Astrocyte of the spinal cord (primary cell): ENCODE measurements around the gene NHEJ1.
"Not testable (repeated sequence)": the region's sequence is repeated elsewhere in the genome, so short reads cannot be mapped to it uniquely, and the experiment has no call there.

Experiments used
- DNase-seq: peaks from one replicate; pipeline ENCODE4 v3.0.0; 2011; ENCODE audit warnings: low read depth, low spot score
- H3K4me3 ChIP-seq: 2 replicates; pipeline ENCODE4 v1.5.1; 2011; ENCODE audit warnings: low read depth, mild to moderate bottlenecking, low read length, moderate library complexity
- CTCF ChIP-seq: IDR thresholded peaks from 2 replicates; pipeline ENCODE4 v1.5.1; 2012; ENCODE audit warnings: low read depth, mild to moderate bottlenecking, low read length, inconsistent platforms
- in situ Hi-C: cut with HindIII; loops from 2 replicates; pipeline ENCODE4 v1.10.0; 2017; ENCODE audit warnings: low sequenced_read_pairs

The NHEJ1 gene

GRCh38 chr2:219205981-219206327 lies 45.3 kb upstream of the NHEJ1 start:
- DNase-seq, result no peak
- no peak for TF ChIP-seq CTCF
- peak overlapping the region; percentile 67 for H3K4me3 ChIP-seq
- in situ Hi-C loops, result no loop called here

GRCh38 chr2:219205165-219205538 lies 44.5 kb upstream of the NHEJ1 start:
- in situ Hi-C loops, result no loop called here
- no peak overlapping the region for H3K4me3 ChIP-seq
- no peak for TF ChIP-seq CTCF
- no peak for DNase-seq

GRCh38 chr2:219204425-219205164 lies 44.0 kb upstream of the NHEJ1 start:
- no peak overlapping the region for H3K4me3 ChIP-seq
- no peak for DNase-seq
- no peak for TF ChIP-seq CTCF
- in situ Hi-C loops, result no loop called here

- H3K4me3 ChIP-seq, in situ Hi-C loops, DNase-seq: not testable (repeated sequence)
These were observed 40.7 kb upstream of the NHEJ1 start for GRCh38 chr2:219201331-219201730.

GRCh38 chr2:219200502-219201326 lies 40.1 kb upstream of the NHEJ1 start:
- H3K4me3 ChIP-seq, in situ Hi-C loops: not testable (repeated sequence)
- peak; percentile 38 for DNase-seq

- DNase-seq, result no peak
- H3K4me3 ChIP-seq, result no peak overlapping the region
- in situ Hi-C loops, result no loop called here
- TF ChIP-seq CTCF, result no peak
These were observed 39.0 kb upstream of the NHEJ1 start for GRCh38 chr2:219199470-219200211.

GRCh38 chr2:219198974-219199373 lies 38.4 kb upstream of the NHEJ1 start:
- TF ChIP-seq CTCF, result no peak
- DNase-seq, result no peak
- no peak overlapping the region for H3K4me3 ChIP-seq
- in situ Hi-C loops, result no loop called here
